ENCODE results near the gene RBM19. TPM values are rescaled to one million over a fixed set of nuclear protein-coding genes. Genes with fewer than 3 reads are reported as not detected.
A peak's percentile ranks its signal among the peaks of the same experiment; 100 is the strongest.

The RBM19 gene
- total RNA-seq, 1 donor from 2014 or later: 31.1 TPM

DNA sequence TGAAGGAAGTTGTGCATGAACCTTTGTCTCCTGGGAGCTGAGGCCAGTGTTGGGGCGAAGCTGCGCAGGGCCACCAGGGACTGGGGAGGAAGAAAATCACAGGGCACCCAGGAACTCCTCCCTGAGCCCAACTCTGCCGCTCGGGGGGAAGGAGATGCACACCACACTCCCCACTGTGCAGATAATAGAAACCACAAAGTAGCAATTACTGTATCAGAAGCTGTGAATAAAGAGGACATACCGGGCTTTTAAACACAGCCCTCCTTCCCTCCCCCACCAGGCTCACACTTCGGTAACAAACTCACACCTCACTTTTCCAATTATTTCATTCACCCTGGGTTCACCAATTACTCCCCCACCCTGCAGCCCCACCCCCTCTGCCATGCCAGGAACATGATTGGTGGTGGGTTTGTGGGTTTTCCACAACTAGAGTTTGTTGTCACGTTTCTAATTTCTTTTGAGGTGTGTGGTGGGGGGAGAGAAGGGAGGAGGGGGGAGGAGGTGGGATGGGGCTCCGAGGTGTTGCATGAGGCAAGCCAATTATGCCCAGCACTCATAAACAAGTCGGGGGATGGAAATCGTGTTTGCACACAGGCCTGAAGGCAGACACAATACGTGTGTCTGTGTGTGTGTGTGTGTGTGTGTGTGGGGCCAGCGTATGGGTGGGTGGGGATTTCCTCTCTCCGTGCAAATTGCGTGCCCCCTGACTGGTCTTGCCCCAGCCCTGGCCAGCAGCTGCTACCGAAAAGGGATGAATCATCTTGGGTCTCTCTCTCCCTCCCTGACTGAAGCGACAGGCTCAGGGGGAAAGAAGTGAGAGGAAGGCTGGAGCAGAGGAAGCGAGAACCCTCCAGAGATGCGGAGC, 103.3 kb downstream of the RBM19 start:
- H3K4me3 Mint-ChIP-seq (ENCODE audit: unreplicated experiment): no peak overlapping the region
- peak overlapping the region; percentile 14 for H3K27ac Mint-ChIP-seq (ENCODE audit: unreplicated experiment)
- no peaks in the 10 kb centered on the region for H3K27me3 Mint-ChIP-seq (ENCODE audit: unreplicated experiment)
- DNase-seq (ENCODE audit: extremely low spot score, unreplicated experiment): no peak
- peaks cover 5% of the 10 kb centered on the region for H3K36me3 Mint-ChIP-seq (ENCODE audit: unreplicated experiment)
- no peaks in the 10 kb centered on the region for H3K9me3 Mint-ChIP-seq (ENCODE audit: unreplicated experiment)
- H3K4me1 Mint-ChIP-seq (ENCODE audit: unreplicated experiment): peaks cover 20% of the 10 kb centered on the region
- TF ChIP-seq, protein P1, sequence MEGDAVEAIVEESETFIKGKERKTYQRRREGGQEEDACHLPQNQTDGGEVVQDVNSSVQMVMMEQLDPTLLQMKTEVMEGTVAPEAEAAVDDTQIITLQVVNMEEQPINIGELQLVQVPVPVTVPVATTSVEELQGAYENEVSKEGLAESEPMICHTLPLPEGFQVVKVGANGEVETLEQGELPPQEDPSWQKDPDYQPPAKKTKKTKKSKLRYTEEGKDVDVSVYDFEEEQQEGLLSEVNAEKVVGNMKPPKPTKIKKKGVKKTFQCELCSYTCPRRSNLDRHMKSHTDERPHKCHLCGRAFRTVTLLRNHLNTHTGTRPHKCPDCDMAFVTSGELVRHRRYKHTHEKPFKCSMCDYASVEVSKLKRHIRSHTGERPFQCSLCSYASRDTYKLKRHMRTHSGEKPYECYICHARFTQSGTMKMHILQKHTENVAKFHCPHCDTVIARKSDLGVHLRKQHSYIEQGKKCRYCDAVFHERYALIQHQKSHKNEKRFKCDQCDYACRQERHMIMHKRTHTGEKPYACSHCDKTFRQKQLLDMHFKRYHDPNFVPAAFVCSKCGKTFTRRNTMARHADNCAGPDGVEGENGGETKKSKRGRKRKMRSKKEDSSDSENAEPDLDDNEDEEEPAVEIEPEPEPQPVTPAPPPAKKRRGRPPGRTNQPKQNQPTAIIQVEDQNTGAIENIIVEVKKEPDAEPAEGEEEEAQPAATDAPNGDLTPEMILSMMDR (IDR thresholded peaks at IDR 0.05): no peak

DNA sequence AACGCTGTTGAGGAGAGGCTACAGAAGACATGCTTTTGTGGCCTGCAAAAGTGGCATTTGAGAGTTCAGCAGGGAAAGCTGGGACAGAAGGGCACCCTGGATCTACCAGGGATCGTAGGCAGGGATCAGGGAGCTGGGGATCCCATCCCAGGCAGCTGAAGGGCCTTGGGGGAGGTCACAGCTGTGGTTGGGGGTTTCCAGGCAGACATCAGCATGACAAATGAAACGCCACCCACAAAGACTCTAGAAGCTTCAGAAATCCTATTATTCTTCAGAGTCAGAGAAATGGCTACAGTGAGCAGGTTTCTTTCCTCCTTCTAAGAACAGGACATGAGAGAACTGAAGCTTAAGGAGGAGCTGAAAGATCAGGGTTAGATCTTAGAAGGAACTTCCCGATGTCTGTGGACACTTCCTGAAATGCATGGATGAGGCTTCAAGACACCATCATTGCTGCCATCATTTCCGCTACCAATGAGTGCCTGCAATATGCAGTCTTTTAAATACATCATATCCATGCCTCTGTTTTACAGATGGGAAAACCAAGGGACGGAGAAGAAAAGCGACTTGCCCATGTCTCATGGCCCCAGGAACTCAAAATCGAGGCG, 104.3 kb downstream of the RBM19 start:
- H3K9me3 Mint-ChIP-seq (ENCODE audit: unreplicated experiment): no peaks in the 10 kb centered on the region
- DNase-seq (ENCODE audit: extremely low spot score, unreplicated experiment): no peak
- TF ChIP-seq, protein P1 (IDR thresholded peaks at IDR 0.05): no peak
- no peak overlapping the region for H3K4me3 Mint-ChIP-seq (ENCODE audit: unreplicated experiment)
- H3K27ac Mint-ChIP-seq (ENCODE audit: unreplicated experiment): no peak overlapping the region
- H3K36me3 Mint-ChIP-seq (ENCODE audit: unreplicated experiment): peaks cover 11% of the 10 kb centered on the region
- H3K27me3 Mint-ChIP-seq (ENCODE audit: unreplicated experiment): no peaks in the 10 kb centered on the region
- peaks cover 20% of the 10 kb centered on the region for H3K4me1 Mint-ChIP-seq (ENCODE audit: unreplicated experiment)

DNA sequence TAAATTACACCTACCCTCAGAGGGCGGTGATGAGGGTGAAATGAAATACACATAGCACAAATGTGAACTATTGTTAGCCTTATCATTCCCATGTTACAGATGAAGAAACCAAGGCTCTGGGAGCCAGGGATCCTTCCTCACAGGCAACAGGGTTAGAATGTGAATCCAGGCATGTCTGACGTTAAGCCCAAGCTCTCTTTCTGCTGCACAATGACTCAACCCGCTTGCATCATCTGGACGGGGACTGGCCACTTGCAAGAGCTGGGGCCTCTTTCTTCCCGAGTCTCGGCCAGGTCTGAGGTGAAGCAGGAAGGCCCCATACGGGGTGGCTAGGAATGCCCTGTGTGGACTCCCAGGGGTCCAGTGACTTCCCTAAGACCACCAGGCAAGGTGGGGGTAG, 105.2 kb downstream of the RBM19 start:
- Mint-ChIP-seq H3K27ac (ENCODE audit: unreplicated experiment) (no peak overlapping the region), H3K4me1 (ENCODE audit: unreplicated experiment) (peaks cover 20% of the 10 kb centered on the region), H3K27me3 (ENCODE audit: unreplicated experiment) (no peaks in the 10 kb centered on the region), H3K4me3 (ENCODE audit: unreplicated experiment) (no peak overlapping the region), H3K36me3 (ENCODE audit: unreplicated experiment) (peaks cover 16% of the 10 kb centered on the region), H3K9me3 (ENCODE audit: unreplicated experiment) (no peaks in the 10 kb centered on the region)
- TF ChIP-seq, protein P1 (IDR thresholded peaks at IDR 0.05): no peak
- no peak for DNase-seq (ENCODE audit: extremely low spot score, unreplicated experiment)

DNA sequence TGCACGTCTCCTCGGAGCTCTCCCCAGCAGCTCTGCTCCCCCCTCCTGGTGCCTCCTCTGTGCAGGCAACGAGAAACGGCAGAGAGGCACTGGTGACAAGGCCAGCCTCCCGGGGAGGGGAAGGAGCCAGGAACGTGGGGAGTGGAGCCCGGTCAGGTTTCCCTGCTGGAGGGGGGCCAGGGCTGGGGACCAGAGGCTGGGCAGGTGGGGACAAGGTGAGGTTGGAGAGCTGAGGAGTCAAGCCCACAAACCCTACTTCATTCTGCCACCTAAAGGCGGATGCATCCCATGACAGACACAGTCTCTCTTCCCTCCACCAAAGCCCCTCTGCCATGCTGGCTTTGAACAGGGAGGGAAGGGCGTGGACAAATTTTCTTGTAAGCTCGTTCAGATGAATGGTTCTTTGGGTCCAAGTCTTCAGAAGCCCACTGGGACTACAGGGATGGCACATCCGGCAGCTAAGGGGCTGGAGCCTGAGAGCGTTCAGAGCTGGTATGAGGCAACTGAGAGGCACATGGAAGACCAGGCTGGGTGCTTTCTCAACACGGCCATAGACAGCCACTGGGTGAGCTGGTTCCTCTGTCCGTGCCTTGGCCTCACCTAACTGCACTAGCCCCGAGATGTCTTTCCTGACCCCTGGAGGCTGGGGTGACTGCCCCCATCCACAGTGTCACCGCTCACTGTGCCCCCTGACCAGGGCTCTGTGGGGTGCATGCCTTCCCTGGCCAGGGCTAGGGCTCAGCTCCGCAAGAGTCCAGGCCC, 105.9 kb downstream of the RBM19 start:
- Mint-ChIP-seq H3K27me3 (ENCODE audit: unreplicated experiment) (no peaks in the 10 kb centered on the region), H3K4me3 (ENCODE audit: unreplicated experiment) (no peak overlapping the region), H3K36me3 (ENCODE audit: unreplicated experiment) (peaks cover 16% of the 10 kb centered on the region), H3K9me3 (ENCODE audit: unreplicated experiment) (no peaks in the 10 kb centered on the region), H3K4me1 (ENCODE audit: unreplicated experiment) (peaks cover 16% of the 10 kb centered on the region), H3K27ac (ENCODE audit: unreplicated experiment) (no peak overlapping the region)
- no peak for DNase-seq (ENCODE audit: extremely low spot score, unreplicated experiment)
- TF ChIP-seq, protein P1 (IDR thresholded peaks at IDR 0.05): no peak

All from osteocyte (in vitro differentiated cells).